IMR-90 (cell line): ENCODE measurements around the gene KAT2A. TPM values are rescaled to one million over a fixed set of nuclear protein-coding genes. Genes with fewer than 3 reads are reported as not detected.
A peak's percentile ranks its signal among the peaks of the same experiment; 100 is the strongest.

Source experiments
- ATAC-seq: fragments of 200-7000 bp; cut with Tn5 transposase; 2 replicates; pipeline ENCODE4 v1.9.1; 2020; ENCODE audit warnings: low read depth, mild to moderate bottlenecking, moderate library complexity
- BruUV-seq: library from RNA; stranded (reverse); fragments of 400-500 nt; replicated peaks from 2 replicates; lab custom pipeline; 2021; lab: Mats Ljungman, UMichigan
- CTCF ChIA-PET: fragments of 300-600 bp; formaldehyde crosslinking; extraction: SDS; loops from one replicate; lab custom pipeline; 2021; ENCODE audit warnings: antibody characterized with exemption; lab: Yijun Ruan, JAX
- POLR2A ChIA-PET: fragments of 300-600 bp; sonication (Branson Sonifier 250); formaldehyde crosslinking; loops from one replicate; lab custom pipeline; 2022; ENCODE audit warnings: antibody characterized with exemption; ENCODE audit not compliant: unreplicated experiment; lab: Charles Lee
- DNase-seq: peaks from one replicate; pipeline ENCODE4 v3.0.0; 2013
- H2AFZ ChIP-seq: replicated peaks from 2 replicates; pipeline ENCODE3; 2013; ENCODE audit warnings: low read length, mild to moderate bottlenecking; ENCODE audit not compliant: poor library complexity
- H2AK5ac ChIP-seq: 2 replicates; pipeline ENCODE4 v1.6.1; 2013; ENCODE audit warnings: low read depth, low read length, inconsistent platforms
- H2AK9ac ChIP-seq: replicated peaks from 2 replicates; pipeline ENCODE3; 2013; ENCODE audit warnings: mild to moderate bottlenecking, low read depth, low read length, moderate library complexity; ENCODE audit not compliant: poor library complexity
- H2BK120ac ChIP-seq: 2 replicates; pipeline ENCODE4 v1.6.1; 2013; ENCODE audit warnings: low read depth, low read length, inconsistent platforms
- H2BK15ac ChIP-seq: 3 replicates; pipeline ENCODE4 v1.6.1; 2013; ENCODE audit warnings: low read depth, low read length, inconsistent platforms
- H2BK20ac ChIP-seq: 2 replicates; pipeline ENCODE4 v1.6.1; 2013; ENCODE audit warnings: low read depth, mild to moderate bottlenecking, inconsistent platforms, low read length, moderate library complexity
- H2BK5ac ChIP-seq: 2 replicates; pipeline ENCODE4 v1.6.1; 2013; ENCODE audit warnings: mild to moderate bottlenecking, low read depth, low read length, inconsistent platforms; ENCODE audit not compliant: poor library complexity, severe bottlenecking
- H3K14ac ChIP-seq: replicated peaks from 2 replicates; pipeline ENCODE4 v1.6.1; 2013; ENCODE audit warnings: low read depth, low read length, inconsistent platforms
- H3K18ac ChIP-seq: 2 replicates; pipeline ENCODE4 v1.6.1; 2013; ENCODE audit warnings: low read depth, low read length, control low read depth
- H3K23ac ChIP-seq: 2 replicates; pipeline ENCODE4 v1.6.1; 2013; ENCODE audit warnings: low read depth, low read length, inconsistent platforms
- H3K27ac ChIP-seq: 2 replicates; pipeline ENCODE4 v1.5.1; 2013; ENCODE audit warnings: mild to moderate bottlenecking, control low read depth, low read length; ENCODE audit not compliant: insufficient read depth
- H3K27me3 ChIP-seq: 2 replicates; pipeline ENCODE4 v1.6.1; 2013; ENCODE audit warnings: low read length; ENCODE audit not compliant: control insufficient read depth, insufficient read depth
- H3K36me3 ChIP-seq: 2 replicates; pipeline ENCODE4 v1.6.1; 2013; ENCODE audit warnings: low read length, mixed read lengths; ENCODE audit not compliant: control insufficient read depth, insufficient read depth
- H3K4ac ChIP-seq: 2 replicates; pipeline ENCODE4 v1.6.1; 2013; ENCODE audit warnings: low read depth, low read length, inconsistent platforms
- H3K4me1 ChIP-seq: 2 replicates; pipeline ENCODE4 v1.6.1; 2013; ENCODE audit warnings: low read length, mixed read lengths; ENCODE audit not compliant: control insufficient read depth, insufficient read depth
- H3K4me2 ChIP-seq: 2 replicates; pipeline ENCODE4 v1.6.1; 2013; ENCODE audit warnings: low read depth, mild to moderate bottlenecking, control low read depth, low read length, moderate library complexity
- H3K4me3 ChIP-seq: 2 replicates; pipeline ENCODE4 v1.5.1; 2013; ENCODE audit warnings: low read depth, mild to moderate bottlenecking, control low read depth, low read length, moderate library complexity; ENCODE audit not compliant: insufficient read depth
- H3K56ac ChIP-seq: 2 replicates; pipeline ENCODE4 v1.6.1; 2013; ENCODE audit warnings: low read length, inconsistent platforms; ENCODE audit not compliant: insufficient read depth; ENCODE audit errors: extremely low read depth
- H3K79me1 ChIP-seq, 2 experiments: 2 replicates each; pipeline ENCODE4 v1.6.1; 2013; ENCODE audit warnings: low read length in 2 of 2, inconsistent platforms in 1 of 2, low read depth in 1 of 2
- H3K9ac ChIP-seq: 2 replicates; pipeline ENCODE4 v1.6.1; 2013; ENCODE audit warnings: low read depth, low read length, control low read depth
- H3K9me1 ChIP-seq: 2 replicates; pipeline ENCODE4 v1.6.1; 2013; ENCODE audit warnings: low read length, inconsistent platforms; ENCODE audit not compliant: insufficient read depth
- H3K9me3 ChIP-seq: 2 replicates; pipeline ENCODE4 v1.6.1; 2013; ENCODE audit warnings: low read length; ENCODE audit not compliant: control insufficient read depth, insufficient read depth
- H4K20me1 ChIP-seq: 2 replicates; pipeline ENCODE4 v1.6.1; 2013; ENCODE audit warnings: low read length, inconsistent platforms; ENCODE audit not compliant: insufficient read depth
- H4K5ac ChIP-seq: 2 replicates; pipeline ENCODE4 v1.6.1; 2013; ENCODE audit warnings: mild to moderate bottlenecking, low read depth, low read length, control low read depth
- H4K8ac ChIP-seq, 2 experiments: 2 replicates each; pipeline ENCODE4 v1.6.1; 2013; ENCODE audit warnings: low read depth in 2 of 2, low read length in 2 of 2, control low read depth in 1 of 2, inconsistent platforms in 1 of 2
- H4K91ac ChIP-seq: 2 replicates; pipeline ENCODE4 v1.6.1; 2013; ENCODE audit warnings: low read depth, low read length, inconsistent platforms; ENCODE audit not compliant: insufficient read depth
- BHLHE40 ChIP-seq: fragments of 150-350 bp; IDR thresholded peaks from 2 replicates; pipeline ENCODE4 v1.6.1; 2016; ENCODE audit warnings: mild to moderate bottlenecking, low read depth, low read length
- CEBPB ChIP-seq: IDR thresholded peaks from 2 replicates; pipeline ENCODE4 v1.6.1; 2012; ENCODE audit warnings: low read depth, low read length, improper control_type of control experiment
- ELK1 ChIP-seq: fragments of 150-350 bp; IDR thresholded peaks from 2 replicates; pipeline ENCODE4 v1.6.1; 2016; ENCODE audit warnings: low read depth, mild to moderate bottlenecking, low read length, moderate library complexity, borderline replicate concordance
- FOS ChIP-seq: fragments of 150-350 bp; IDR thresholded peaks from 2 replicates; pipeline ENCODE4 v1.6.1; 2016; ENCODE audit warnings: low read depth, low read length
- MAFK ChIP-seq: IDR thresholded peaks from 2 replicates; pipeline ENCODE4 v1.6.1; 2012; ENCODE audit warnings: low read depth, low read length, improper control_type of control experiment
- MAZ ChIP-seq: IDR thresholded peaks from 2 replicates; pipeline ENCODE4 v1.6.1; 2012; ENCODE audit warnings: low read depth, mild to moderate bottlenecking, low read length, improper control_type of control experiment, moderate library complexity, borderline replicate concordance
- MXI1 ChIP-seq: IDR thresholded peaks from 2 replicates; pipeline ENCODE4 v1.6.1; 2012; ENCODE audit warnings: low read depth, mild to moderate bottlenecking, low read length, moderate library complexity, borderline replicate concordance
- POLR2A ChIP-seq: IDR thresholded peaks from 2 replicates; pipeline ENCODE4 v1.6.1; 2012; ENCODE audit warnings: mild to moderate bottlenecking, low read depth, low read length
- RAD21 ChIP-seq: IDR thresholded peaks from 2 replicates; pipeline ENCODE4 v1.6.1; 2012; ENCODE audit warnings: low read length, improper control_type of control experiment
- RCOR1 ChIP-seq: IDR thresholded peaks from 2 replicates; pipeline ENCODE4 v1.6.1; 2012; ENCODE audit warnings: mild to moderate bottlenecking, low read length, improper control_type of control experiment; ENCODE audit not compliant: insufficient replicate concordance
- RFX5 ChIP-seq: IDR thresholded peaks from 2 replicates; pipeline ENCODE4 v1.8.0; 2012; ENCODE audit warnings: low read depth, mild to moderate bottlenecking, low read length, moderate library complexity
- SMC3 ChIP-seq: fragments of 150-350 bp; IDR thresholded peaks from 2 replicates; pipeline ENCODE4 v1.6.1; 2016; ENCODE audit warnings: low read depth, mild to moderate bottlenecking, antibody characterized with exemption, low read length, moderate library complexity
- WGBS, 2 experiments: methylation state at CpG; one replicate each; pipeline versions ENCODE4 v1.1.5 to v1.1.7; 2013; ENCODE audit warnings: missing lambda C conversion rate in 2 of 2; ENCODE audit not compliant: insufficient read length in 1 of 2; ENCODE audit errors: extremely low coverage in 2 of 2; 5-methylcytosine and 5-hydroxymethylcytosine counted together
- dilution Hi-C: fragments of 300-500 bp; cut with HindIII; formaldehyde crosslinking; loops from one replicate; pipeline ENCODE4 v1.14.3; 2018; ENCODE audit warnings: low sequenced_read_pairs; ENCODE audit not compliant: unreplicated experiment
- in situ Hi-C: fragments of 300-500 bp; cut with MboI; formaldehyde crosslinking; loops from 3 replicates; pipeline ENCODE4 v1.14.3; 2019; ENCODE audit warnings: low sequenced_read_pairs, inconsistent platforms, mixed read lengths
- intact Hi-C: fragments of 100-400 bp; cut with micrococcal nuclease; formaldehyde crosslinking; loops from 2 replicates; pipeline ENCODE4 v1.10.0; 2022
- polyA plus RNA-seq, 3 experiments: library from polyadenylated mRNA; depleted of rRNA; stranded (reverse); fragments of >200 nt; gene quantifications; 2 replicates each; pipeline ENCODE4 v1.2.3, GENCODE V29; 2012; ENCODE audit warnings: low replicate concordance in 1 of 3
- total RNA-seq: library from RNA; depleted of rRNA; stranded (reverse); fragments of >200 nt; gene quantifications from 2 replicates; pipeline ENCODE4 v1.2.3, GENCODE V29; 2012
- TF ChIP-seq, protein P1 (sequence below): conservative IDR thresholded peaks from 2 replicates; pipeline ENCODE4 v1.5.1; 2012; ENCODE audit warnings: mild to moderate bottlenecking, low read depth, low read length, improper control_type of control experiment

Gene KAT2A
- total and polyA plus RNA-seq, 2 of the 4 experiments (the other 2 are of a cell fraction): 6.3 to 28.2 TPM

DNA sequence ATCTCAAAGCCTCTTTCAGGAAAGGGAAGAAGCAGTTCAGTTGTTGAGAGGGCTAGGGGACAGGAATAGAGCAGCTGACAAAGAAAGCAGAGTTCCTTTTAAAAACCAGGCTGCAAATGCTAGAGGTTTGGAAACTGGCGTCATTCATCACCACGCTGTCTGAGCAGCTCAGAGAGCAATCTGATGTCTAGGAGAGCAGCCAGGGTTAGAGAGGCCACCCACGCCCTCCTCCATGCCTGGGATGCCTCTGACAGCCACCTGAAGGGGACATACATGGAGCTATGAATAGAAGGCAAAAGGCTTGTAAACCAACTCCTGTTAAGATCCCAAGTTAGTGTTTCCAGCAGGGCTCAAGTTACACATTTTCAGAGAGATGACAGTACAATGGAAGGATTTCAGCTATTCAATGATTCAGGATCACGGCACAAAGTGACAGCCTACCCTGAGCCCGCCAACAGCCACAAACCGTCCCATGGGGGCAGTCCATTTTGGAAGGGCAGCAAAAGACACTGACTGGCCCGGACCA lies 21.3 kb upstream of the KAT2A start:
- Histone ChIP-seq H3K4ac (peak overlapping the region; percentile 74), H2AFZ (no peak overlapping the region), H3K9ac (no peak overlapping the region), H2BK20ac (no peak overlapping the region), H3K9me3 (no peaks in the 10 kb centered on the region), H2BK15ac (no peak overlapping the region; the same call in 2 of the 3 replicates), H3K14ac (peak overlapping the region; percentile 67; the same call in 1 of the 2 replicates), H3K27ac (peak overlapping the region; percentile 55), H3K4me1 (peaks cover 26% of the 10 kb centered on the region), H4K5ac (no peak overlapping the region), H3K56ac (no peak overlapping the region), H3K36me3 (peaks cover 19% of the 10 kb centered on the region), H3K9me1 (peaks cover 42% of the 10 kb centered on the region), H3K4me2 (peak overlapping the region; percentile 33; the same call in 1 of the 2 replicates), H3K27me3 (no peaks in the 10 kb centered on the region), H2AK5ac (peak overlapping the region; percentile 58; the same call in 1 of the 2 replicates), H3K18ac (no peak overlapping the region), H2AK9ac (peak overlapping the region; percentile 49), H2BK120ac (peak overlapping the region; percentile 64), H4K8ac (peak overlapping the region in 1 of 2 experiments; percentile 6; a peak in 1 of 4 replicates), H3K23ac (peak overlapping the region; percentile 55; the same call in 1 of the 2 replicates), H2BK5ac (peak overlapping the region; percentile 87), H3K4me3 (no peak overlapping the region), H3K79me1 (peaks cover 21 to 70% of the 10 kb centered on the region in 2 experiments), H4K91ac (peak overlapping the region; percentile 8; the same call in 1 of the 2 replicates), H4K20me1 (peaks cover 69% of the 10 kb centered on the region)
- 33% methylated on average over 6 of the region's 7 CpGs; no CpG with 5 or more reads in 1 of the 2 experiments for WGBS, 2 experiments
- BruUV-seq: no TSS peak
- in situ Hi-C loops (no loop called here), dilution Hi-C loops (no loop called here), intact Hi-C loops (no loop called here)
- ATAC-seq (peak; percentile 77), DNase-seq (peak; percentile 87)
- CTCF ChIA-PET: no interaction called here
- TF ChIP-seq, protein P1, sequence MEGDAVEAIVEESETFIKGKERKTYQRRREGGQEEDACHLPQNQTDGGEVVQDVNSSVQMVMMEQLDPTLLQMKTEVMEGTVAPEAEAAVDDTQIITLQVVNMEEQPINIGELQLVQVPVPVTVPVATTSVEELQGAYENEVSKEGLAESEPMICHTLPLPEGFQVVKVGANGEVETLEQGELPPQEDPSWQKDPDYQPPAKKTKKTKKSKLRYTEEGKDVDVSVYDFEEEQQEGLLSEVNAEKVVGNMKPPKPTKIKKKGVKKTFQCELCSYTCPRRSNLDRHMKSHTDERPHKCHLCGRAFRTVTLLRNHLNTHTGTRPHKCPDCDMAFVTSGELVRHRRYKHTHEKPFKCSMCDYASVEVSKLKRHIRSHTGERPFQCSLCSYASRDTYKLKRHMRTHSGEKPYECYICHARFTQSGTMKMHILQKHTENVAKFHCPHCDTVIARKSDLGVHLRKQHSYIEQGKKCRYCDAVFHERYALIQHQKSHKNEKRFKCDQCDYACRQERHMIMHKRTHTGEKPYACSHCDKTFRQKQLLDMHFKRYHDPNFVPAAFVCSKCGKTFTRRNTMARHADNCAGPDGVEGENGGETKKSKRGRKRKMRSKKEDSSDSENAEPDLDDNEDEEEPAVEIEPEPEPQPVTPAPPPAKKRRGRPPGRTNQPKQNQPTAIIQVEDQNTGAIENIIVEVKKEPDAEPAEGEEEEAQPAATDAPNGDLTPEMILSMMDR: no peak; the same call in 1 of the 2 replicates
- TF ChIP-seq RFX5 (peak; percentile 35; the same call in 1 of the 2 replicates), MXI1 (peak; percentile 63; the same call in 1 of the 2 replicates), CEBPB (no peak), BHLHE40 (peak; percentile 19; the same call in 1 of the 2 replicates), RCOR1 (no peak), RAD21 (no peak), MAFK (0 out of 2 replicates have a peak, but pooled peaks have one; percentile 8), POLR2A (no peak), MAZ (no peak), SMC3 (no peak), FOS (peak; percentile 42; the same call in 1 of the 2 replicates), ELK1 (no peak)
- POLR2A ChIA-PET: no interaction called here
